ENCODE results near the gene KIF27.

- TF ChIP-seq CTCF (conservative IDR thresholded peaks at IDR 0.05 in 1 of 2, IDR thresholded peaks at IDR 0.05 in 1 of 2; ENCODE audit: extremely low read depth in 1 of 2, insufficient read depth in 1 of 2, low read depth in 1 of 2, low read length in 2 of 2): no peak
- no peak for TF ChIP-seq EZH2 (IDR thresholded peaks at IDR 0.05; ENCODE audit: borderline replicate concordance, low read length)
These were observed 35.9 kb upstream of the KIF27 start for GRCh38 chr9:83957248-83957513.
